Cardiac fibroblast (primary cell): ENCODE data around the gene MAGIX.
"Not testable (repeated sequence)": the region's sequence is repeated elsewhere in the genome, so short reads cannot be mapped to it uniquely, and the experiment has no call there.

Experiments
- DNase-seq, 2 donors: peaks; one replicate each; pipeline versions ENCODE4 v3.0.0 to v3.0.0-alpha.2; 2010; ENCODE audit warnings: low read depth in 2 of 2
- H3K4me3 ChIP-seq, 2 donors: replicated peaks in 1 of 2; 1 replicate in 1 of 2; 2 replicates in 1 of 2; pipeline ENCODE4 v1.5.1; 2011; ENCODE audit warnings: low read depth in 2 of 2, low read length in 2 of 2, mild to moderate bottlenecking in 2 of 2, moderate library complexity in 1 of 2
- CTCF ChIP-seq: IDR thresholded peaks from one replicate; pipeline ENCODE4 v1.5.1; 2011; ENCODE audit warnings: low read depth, mild to moderate bottlenecking, low read length, inconsistent platforms

MAGIX gene

DNA sequence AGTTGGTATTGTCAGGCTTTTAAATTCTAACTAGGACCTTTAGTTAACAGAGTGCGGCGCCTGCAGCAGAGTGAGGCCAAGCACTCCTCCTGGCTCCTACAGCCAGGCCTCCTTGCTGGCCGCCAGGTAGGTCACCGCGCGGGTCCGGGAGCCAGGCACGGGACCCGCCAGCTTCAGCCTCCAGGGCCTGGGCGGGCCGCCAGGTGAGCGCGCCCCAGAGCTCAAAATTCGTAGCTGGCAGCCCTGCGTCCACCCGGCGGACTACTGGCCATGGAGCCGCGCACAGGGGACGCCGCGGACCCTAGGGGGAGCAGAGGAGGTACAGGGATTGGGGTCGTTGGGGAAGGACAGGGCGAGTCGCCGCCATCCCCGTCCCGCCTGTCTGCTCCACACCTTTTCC, at the start of gene MAGIX:
Gene MAGIX (plus strand): TSS at position 139 of the 400 bp plus-strand sequence. CDS start 132 bp downstream, at position 271.
- DNase-seq: no peak
- peak within 1 kb of the TSS; percentile 32 to 41 for H3K4me3 ChIP-seq
- TF ChIP-seq CTCF: no peak

GRCh38 chrX:49116076-49116475, 46.5 kb upstream of the MAGIX start:
- no peak for DNase-seq
- no peak for TF ChIP-seq CTCF
- no peak overlapping the region for H3K4me3 ChIP-seq

DNA sequence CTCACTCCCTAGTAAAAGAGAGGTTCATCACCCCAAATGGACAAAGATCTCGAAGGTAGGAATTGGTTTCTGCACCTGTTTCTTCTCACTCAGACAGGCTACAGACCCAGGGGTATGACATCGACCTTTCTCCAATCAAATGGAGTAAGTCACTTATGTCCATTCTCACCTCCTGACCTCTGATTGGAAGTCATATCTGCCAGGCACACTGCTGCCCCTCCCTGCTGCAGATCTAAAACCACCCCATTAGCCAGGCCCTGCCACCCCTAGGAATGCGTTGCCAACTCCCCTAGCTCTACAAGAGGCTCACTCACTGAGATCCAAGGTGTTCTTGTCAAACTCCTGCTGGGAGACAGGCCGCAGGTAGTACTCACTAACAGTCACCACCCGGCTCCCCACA, 45.8 kb upstream of the MAGIX start:
- DNase-seq: no peak
- TF ChIP-seq CTCF: no peak
- no peak overlapping the region for H3K4me3 ChIP-seq

- no peak for DNase-seq
- no peak for TF ChIP-seq CTCF
- H3K4me3 ChIP-seq: no peak overlapping the region
These were observed 45.0 kb upstream of the MAGIX start for GRCh38 chrX:49117581-49117980.

DNA sequence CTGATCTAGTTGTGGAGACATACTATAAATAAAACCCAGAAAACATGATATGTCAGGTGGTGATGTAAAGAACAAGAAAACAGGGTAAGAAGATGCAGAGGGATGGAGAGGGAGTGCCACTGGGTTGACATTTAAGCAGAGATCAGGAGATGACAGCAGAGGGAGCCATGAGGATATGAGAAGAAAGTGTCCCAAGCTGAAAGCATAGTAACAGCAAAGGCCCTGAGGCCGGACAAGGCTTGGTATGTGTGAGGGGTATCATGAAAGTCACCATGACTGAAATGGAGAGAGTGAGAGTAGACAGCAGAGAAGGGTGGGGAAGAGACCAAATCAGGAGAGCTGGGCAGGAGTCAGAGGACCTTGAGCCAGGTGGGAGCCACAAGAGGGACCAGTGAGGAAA, 42.5 kb upstream of the MAGIX start:
- TF ChIP-seq CTCF: no peak
- peak in 1 of 2 donors; percentile 4 for DNase-seq
- no peak overlapping the region for H3K4me3 ChIP-seq

GRCh38 chrX:49122499-49122898, 40.1 kb upstream of the MAGIX start:
- H3K4me3 ChIP-seq: peak overlapping the region; percentile 71 to 75
- no peak for DNase-seq
- no peak for TF ChIP-seq CTCF

DNA sequence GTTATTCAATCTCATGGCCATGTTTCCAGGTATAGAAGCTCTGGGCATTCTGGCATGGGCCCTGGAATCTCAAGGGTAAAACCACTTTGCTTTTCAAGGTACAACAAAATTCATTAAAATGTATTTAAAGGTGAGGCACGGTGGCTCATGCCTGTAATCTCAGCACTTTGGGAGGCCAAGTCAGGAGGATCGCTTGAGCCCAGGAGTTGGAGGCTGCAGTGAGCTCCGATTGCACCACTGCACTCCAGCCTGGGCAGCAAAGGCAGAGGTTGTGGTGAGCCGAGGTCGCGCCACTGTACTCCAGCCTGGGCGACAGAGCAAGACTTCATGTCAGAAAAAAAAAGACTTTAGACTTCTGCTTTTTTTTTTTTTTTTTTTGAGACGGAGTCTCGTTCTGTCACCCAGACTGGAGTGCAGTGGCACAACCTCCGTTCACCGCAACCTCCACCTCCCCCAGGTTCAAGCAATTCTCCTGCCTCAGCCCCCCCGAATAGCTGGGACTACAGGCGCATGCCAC, 34.8 kb upstream of the MAGIX start:
- H3K4me3 ChIP-seq, DNase-seq: not testable (repeated sequence)
